WTC11 (cell line): ENCODE data around the gene KLHL10.

ENCODE experiments used
- MAX ChIP-seq: sonication (generic); formaldehyde crosslinking; IDR thresholded peaks from 2 replicates; pipeline ENCODE4 v1.8.0; 2022; ENCODE audit warnings: mild to moderate bottlenecking, missing genetic modification reagents
- USF1 ChIP-seq: sonication (generic); formaldehyde crosslinking; IDR thresholded peaks from 2 replicates; pipeline ENCODE4 v1.8.0; 2022; ENCODE audit warnings: mild to moderate bottlenecking, missing genetic modification reagents
- ZNF263 ChIP-seq: sonication (generic); formaldehyde crosslinking; IDR thresholded peaks from 2 replicates; pipeline ENCODE4 v1.8.1; 2022; ENCODE audit warnings: low read depth, mild to moderate bottlenecking, moderate library complexity, missing genetic modification reagents
- TF ChIP-seq, protein P1 (sequence below): fragments of 200-600 bp; IDR thresholded peaks from 2 replicates; pipeline ENCODE4 v1.8.0; 2022; ENCODE audit warnings: antibody characterized with exemption

- TF ChIP-seq, protein P1, sequence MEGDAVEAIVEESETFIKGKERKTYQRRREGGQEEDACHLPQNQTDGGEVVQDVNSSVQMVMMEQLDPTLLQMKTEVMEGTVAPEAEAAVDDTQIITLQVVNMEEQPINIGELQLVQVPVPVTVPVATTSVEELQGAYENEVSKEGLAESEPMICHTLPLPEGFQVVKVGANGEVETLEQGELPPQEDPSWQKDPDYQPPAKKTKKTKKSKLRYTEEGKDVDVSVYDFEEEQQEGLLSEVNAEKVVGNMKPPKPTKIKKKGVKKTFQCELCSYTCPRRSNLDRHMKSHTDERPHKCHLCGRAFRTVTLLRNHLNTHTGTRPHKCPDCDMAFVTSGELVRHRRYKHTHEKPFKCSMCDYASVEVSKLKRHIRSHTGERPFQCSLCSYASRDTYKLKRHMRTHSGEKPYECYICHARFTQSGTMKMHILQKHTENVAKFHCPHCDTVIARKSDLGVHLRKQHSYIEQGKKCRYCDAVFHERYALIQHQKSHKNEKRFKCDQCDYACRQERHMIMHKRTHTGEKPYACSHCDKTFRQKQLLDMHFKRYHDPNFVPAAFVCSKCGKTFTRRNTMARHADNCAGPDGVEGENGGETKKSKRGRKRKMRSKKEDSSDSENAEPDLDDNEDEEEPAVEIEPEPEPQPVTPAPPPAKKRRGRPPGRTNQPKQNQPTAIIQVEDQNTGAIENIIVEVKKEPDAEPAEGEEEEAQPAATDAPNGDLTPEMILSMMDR: no peak
- peak; percentile 69 for TF ChIP-seq MAX (CRISPR knock-in tag)
- no peak for TF ChIP-seq USF1 (CRISPR knock-in tag)
- peak; percentile 70; the same call in 1 of the 2 replicates for TF ChIP-seq ZNF263 (CRISPR knock-in tag)
Measured at GRCh38 chr17:41810659-41811548, 26.7 kb upstream of the KLHL10 start.
